Psoas muscle (tissue), 8 donors: ENCODE measurements around the gene PRKCH. TPM values are rescaled to one million over a fixed set of nuclear protein-coding genes. Genes with fewer than 3 reads are reported as not detected.

Source experiments
- ATAC-seq, 4 donors: fragments of 200-7000 bp; cut with Tn5 transposase; one replicate each; pipeline ENCODE4 v1.9.1; 2020; ENCODE audit warnings: moderate library complexity in 3 of 4, mild to moderate bottlenecking in 2 of 4
- DNase-seq, 2 donors: peaks; one replicate each; pipeline ENCODE4 v3.0.0-alpha.2; 2020
- H3K27ac ChIP-seq: fragments of 200-600 bp; one replicate; pipeline ENCODE4 v1.8.0; 2022
- H3K27me3 ChIP-seq, 3 donors: fragments of 200-600 bp in 1 of 3; one replicate each; pipeline versions ENCODE4 v1.6.1 to v1.8.0; 2013 to 2022; ENCODE audit warnings: low read length in 2 of 3, mild to moderate bottlenecking in 2 of 3, moderate library complexity in 1 of 3; ENCODE audit not compliant: insufficient read depth in 3 of 3
- H3K36me3 ChIP-seq, 2 donors: fragments of 200-600 bp in 1 of 2; one replicate each; pipeline versions ENCODE4 v1.6.1 to v1.8.0; 2013 to 2022; ENCODE audit warnings: low read depth in 1 of 2, mild to moderate bottlenecking in 1 of 2, moderate library complexity in 1 of 2; ENCODE audit not compliant: insufficient read depth in 1 of 2
- H3K4me1 ChIP-seq: fragments of 200-600 bp; one replicate; pipeline ENCODE4 v1.8.0; 2022
- H3K4me3 ChIP-seq: fragments of 200-600 bp; one replicate; pipeline ENCODE4 v1.8.0; 2022; ENCODE audit warnings: mild to moderate bottlenecking
- H3K9me3 ChIP-seq: fragments of 200-600 bp; one replicate; pipeline ENCODE4 v1.8.0; 2022
- WGBS, 3 donors: extraction: QIAGEN DNeasy Blood & Tissue Kit; methylation state at CpG; one replicate each; pipeline versions ENCODE4 v1.1.6 to v1.1.7; 2013; 5-methylcytosine and 5-hydroxymethylcytosine counted together
- intact Hi-C, 2 donors: fragments of 100-400 bp; cut with DNase I; formaldehyde crosslinking; loops; one replicate each; pipeline versions ENCODE4 v1.11.0 to v1.14.2; 2022
- polyA plus RNA-seq, 3 donors: library from polyadenylated mRNA; stranded (reverse); fragments of 200-250 nt; gene quantifications; one replicate each; pipeline ENCODE4 v1.2.3, GENCODE V29; 2013
- total RNA-seq, 4 donors: library from RNA; stranded (reverse); fragmentation: NEBNext Ultra II Directional in 2 of 4; extraction: Animal tissue kit (Norgen Biotek cat#: 25700) in 2 of 4; gene quantifications; one replicate each; pipeline versions ENCODE4 v1.2.1 to v1.2.4, GENCODE V29; 2021 to 2023
- TF ChIP-seq, protein P1 (sequence below): fragments of 200-600 bp; IDR thresholded peaks from one replicate; pipeline ENCODE4 v1.8.0; 2022; ENCODE audit warnings: antibody characterized with exemption
- donor health status: healthy with polysubstance abuse.
- donor health status: DM: no; HTN: no; CAD: no; lungs with moderate emphysema.
- donor health status: Bipolar disorder and iron deficiency.
- donor health status: healthy.
- donor health status: DM: yes; HTN: yes; CAD: no.
- donor health status: DM: no; HTN: no; CAD: no.
- donor health status: DM: no; HTN: no; CAD: no.
- donor health status: DM: yes; HTN: yes; CAD: no.

Gene PRKCH
- total and polyA plus RNA-seq, 7 donors = 5.9 to 17.9 (median 11.1) TPM

DNA sequence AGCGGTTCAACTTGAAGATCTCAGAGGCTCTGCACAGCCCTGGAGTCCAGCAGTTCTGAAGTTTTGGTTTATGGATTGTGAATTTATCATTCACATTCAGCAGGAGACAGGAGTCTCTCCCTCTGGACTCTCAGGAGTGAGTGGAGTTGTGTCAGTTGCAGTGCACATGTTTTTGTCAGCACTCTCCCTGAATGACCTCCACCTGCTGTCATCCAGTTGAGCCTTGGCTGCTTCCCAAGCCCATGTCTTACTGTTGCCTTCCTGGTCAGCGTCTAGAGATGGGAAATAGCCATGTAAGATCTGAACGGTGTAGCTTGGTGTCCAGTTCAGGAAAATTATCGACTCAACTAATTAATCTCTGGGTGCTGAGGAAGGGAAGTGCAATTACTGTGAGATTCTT, 133.2 kb downstream of the PRKCH start:
- Histone ChIP-seq H3K9me3 (no peaks in the 10 kb centered on the region), H3K27ac (peak overlapping the region; percentile 58), H3K4me1 (peaks cover 6% of the 10 kb centered on the region), H3K4me3 (no peak overlapping the region), H3K36me3 (peaks cover 0 to 15% of the 10 kb centered on the region in 2 donors), H3K27me3 (no peaks in the 10 kb centered on the region)
- DNase-seq = peak in 1 of 2 donors; percentile 64
- 41 to 51% (median 43%) methylated on average over 4 of the region's 4 CpGs for WGBS, 3 donors
- intact Hi-C loops = loop anchor here in 1 of 2 donors (10.0 kb wide), 1 partner anchor 140 kb away; no protein-coding TSS in a partner anchor
- ATAC-seq = peak; percentile 83 to 91 (median 88)
- TF ChIP-seq, protein P1, sequence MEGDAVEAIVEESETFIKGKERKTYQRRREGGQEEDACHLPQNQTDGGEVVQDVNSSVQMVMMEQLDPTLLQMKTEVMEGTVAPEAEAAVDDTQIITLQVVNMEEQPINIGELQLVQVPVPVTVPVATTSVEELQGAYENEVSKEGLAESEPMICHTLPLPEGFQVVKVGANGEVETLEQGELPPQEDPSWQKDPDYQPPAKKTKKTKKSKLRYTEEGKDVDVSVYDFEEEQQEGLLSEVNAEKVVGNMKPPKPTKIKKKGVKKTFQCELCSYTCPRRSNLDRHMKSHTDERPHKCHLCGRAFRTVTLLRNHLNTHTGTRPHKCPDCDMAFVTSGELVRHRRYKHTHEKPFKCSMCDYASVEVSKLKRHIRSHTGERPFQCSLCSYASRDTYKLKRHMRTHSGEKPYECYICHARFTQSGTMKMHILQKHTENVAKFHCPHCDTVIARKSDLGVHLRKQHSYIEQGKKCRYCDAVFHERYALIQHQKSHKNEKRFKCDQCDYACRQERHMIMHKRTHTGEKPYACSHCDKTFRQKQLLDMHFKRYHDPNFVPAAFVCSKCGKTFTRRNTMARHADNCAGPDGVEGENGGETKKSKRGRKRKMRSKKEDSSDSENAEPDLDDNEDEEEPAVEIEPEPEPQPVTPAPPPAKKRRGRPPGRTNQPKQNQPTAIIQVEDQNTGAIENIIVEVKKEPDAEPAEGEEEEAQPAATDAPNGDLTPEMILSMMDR = no peak

DNA sequence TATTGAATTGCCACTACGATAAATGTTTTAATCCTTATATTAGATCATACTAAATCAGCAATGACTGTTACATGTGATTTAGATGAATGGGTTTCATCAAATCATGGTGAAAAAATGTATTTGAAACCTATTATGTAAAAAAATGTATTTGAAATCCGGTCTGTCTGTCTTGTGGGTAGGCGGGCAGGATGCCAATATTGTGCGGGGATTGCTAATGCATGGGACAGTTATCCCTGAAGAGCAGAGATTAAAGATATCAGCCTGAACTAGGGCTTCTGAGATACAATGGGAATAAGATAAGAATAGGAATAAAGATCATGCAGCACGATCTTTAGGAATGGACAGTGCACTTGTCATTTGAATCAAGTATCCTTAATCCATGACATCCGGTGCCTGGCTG, 134.0 kb downstream of the PRKCH start:
- no peak for ATAC-seq
- Histone ChIP-seq H3K36me3 (peaks cover 0 to 21% of the 10 kb centered on the region in 2 donors), H3K4me3 (no peak overlapping the region), H3K27me3 (no peaks in the 10 kb centered on the region), H3K27ac (peak overlapping the region; percentile 23), H3K4me1 (peaks cover 6% of the 10 kb centered on the region), H3K9me3 (no peaks in the 10 kb centered on the region)
- intact Hi-C loops = loop anchor here in 1 of 2 donors (10.0 kb wide), 1 partner anchor 141 kb away; no protein-coding TSS in a partner anchor
- TF ChIP-seq, protein P1 = no peak
- WGBS, 3 donors = 79 to 85% (median 82%) methylated on average over 6 of the region's 6 CpGs
- no peak for DNase-seq

DNA sequence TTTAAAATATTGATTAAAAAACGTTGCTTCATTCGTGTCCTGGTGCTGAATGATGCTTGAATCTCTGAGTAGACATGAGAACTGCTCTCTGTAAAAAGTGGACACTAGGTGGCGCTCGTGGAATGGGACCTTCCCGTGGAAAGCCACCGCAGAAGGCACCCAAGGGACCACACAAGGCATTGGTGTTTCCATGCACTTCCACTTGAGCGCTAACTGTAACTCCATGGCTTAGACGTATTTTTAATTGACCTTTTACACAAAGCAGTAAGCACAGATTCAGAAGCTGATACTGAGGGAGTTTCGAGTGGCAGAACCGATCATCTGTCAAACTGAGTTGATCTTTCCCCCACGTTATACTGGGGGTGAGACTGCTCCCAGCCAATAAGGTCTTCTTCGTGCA, 135.3 kb downstream of the PRKCH start:
- H3K27me3 ChIP-seq = no peaks in the 10 kb centered on the region
- intact Hi-C loops = loop anchor here in 1 of 2 donors (2.0 to 10.0 kb wide), 2 partner anchors 142 to 380 kb away; no protein-coding TSS in a partner anchor
- no peak overlapping the region for H3K4me3 ChIP-seq
- 31 to 33% (median 33%) methylated on average over 12 of the region's 12 CpGs for WGBS, 3 donors
- DNase-seq (peak; percentile 75 to 82), ATAC-seq (peak; percentile 60 to 81 (median 73))
- H3K27ac ChIP-seq = no peak overlapping the region
- H3K9me3 ChIP-seq = no peaks in the 10 kb centered on the region
- peaks cover 0 to 21% of the 10 kb centered on the region in 2 donors for H3K36me3 ChIP-seq
- peaks cover 6% of the 10 kb centered on the region for H3K4me1 ChIP-seq
- TF ChIP-seq, protein P1 = peak; percentile 80

DNA sequence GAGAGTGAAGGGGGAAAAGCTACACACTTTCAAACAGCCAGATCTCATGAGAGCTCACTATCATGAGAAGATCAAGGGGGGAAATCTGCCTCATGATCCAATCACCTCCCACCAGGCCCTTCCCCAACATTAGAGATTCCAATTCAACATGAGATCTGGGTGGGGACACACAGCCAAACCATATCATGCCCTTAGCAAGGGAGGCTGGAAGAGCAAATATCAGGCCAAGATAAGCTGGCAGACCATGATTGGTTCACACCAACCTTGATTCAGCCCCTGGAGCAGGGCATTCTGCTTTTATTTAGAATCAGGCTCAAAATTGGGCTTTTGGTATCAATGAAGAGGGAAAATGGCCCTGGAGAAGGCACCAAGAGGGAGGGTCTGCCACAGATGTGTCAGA, 137.4 kb downstream of the PRKCH start:
- intact Hi-C loops = loop anchor here in 1 of 2 donors (10.0 kb wide), 1 partner anchor 144 kb away; no protein-coding TSS in a partner anchor
- Histone ChIP-seq H3K27me3 (no peaks in the 10 kb centered on the region), H3K36me3 (peaks cover 0 to 21% of the 10 kb centered on the region in 2 donors), H3K4me1 (peaks cover 6% of the 10 kb centered on the region), H3K27ac (no peak overlapping the region), H3K9me3 (no peaks in the 10 kb centered on the region), H3K4me3 (no peak overlapping the region)
- ATAC-seq (no peak), DNase-seq (no peak)
- TF ChIP-seq, protein P1 = no peak

DNA sequence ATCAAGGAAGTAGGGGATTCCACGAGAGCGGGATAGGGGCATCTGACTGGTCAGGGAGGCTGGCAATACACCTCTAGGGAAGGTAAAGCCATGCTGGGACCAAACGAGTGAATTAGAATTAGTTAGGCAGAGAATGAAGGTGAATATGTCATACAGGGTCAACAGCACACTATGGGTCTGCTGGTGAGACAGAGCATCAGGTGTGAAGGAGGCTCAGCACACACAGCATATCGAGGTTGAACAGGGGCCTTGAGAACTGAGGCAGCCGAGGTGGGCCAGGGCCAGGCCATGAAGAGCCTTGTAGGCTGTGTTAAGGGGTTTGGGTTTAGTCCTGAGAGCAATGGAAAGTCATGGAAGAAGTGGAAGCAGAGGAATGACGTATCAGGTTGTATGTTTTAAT, 137.8 kb downstream of the PRKCH start:
- Histone ChIP-seq H3K4me1 (peaks cover 4% of the 10 kb centered on the region), H3K27me3 (no peaks in the 10 kb centered on the region), H3K4me3 (no peak overlapping the region), H3K36me3 (peaks cover 0 to 21% of the 10 kb centered on the region in 2 donors), H3K27ac (no peak overlapping the region), H3K9me3 (no peaks in the 10 kb centered on the region)
- TF ChIP-seq, protein P1 = no peak
- ATAC-seq (no peak), DNase-seq (no peak)
- intact Hi-C loops = loop anchor here in 1 of 2 donors (10.0 kb wide), 1 partner anchor 144 kb away; no protein-coding TSS in a partner anchor
- 85 to 92% (median 90%) methylated on average over 6 of the region's 6 CpGs for WGBS, 3 donors
